CD14-positive monocyte (primary cell): ENCODE measurements around the gene STEEP1. TPM values are rescaled to one million over a fixed set of nuclear protein-coding genes. Genes with fewer than 3 reads are reported as not detected.

ENCODE experiments used
- DNase-seq, 3 donors: peaks; one replicate each; pipeline ENCODE4 v3.0.0-alpha.2; 2011 to 2022
- H2AFZ ChIP-seq: 2 replicates; pipeline ENCODE4 v1.6.0; 2012; ENCODE audit warnings: mild to moderate bottlenecking, low read depth, low read length, inconsistent platforms; ENCODE audit not compliant: insufficient read depth, poor library complexity, severe bottlenecking
- H3K27ac ChIP-seq, 2 donors: 1 replicate in 1 of 2; 2 replicates in 1 of 2; pipeline ENCODE4 v1.5.1; 2012 to 2013; ENCODE audit warnings: low read length in 2 of 2, control low read depth in 1 of 2, inconsistent platforms in 1 of 2, low read depth in 1 of 2, mild to moderate bottlenecking in 1 of 2
- H3K27me3 ChIP-seq, 2 donors: one replicate each; pipeline versions ENCODE4 v1.6.0 to v1.6.1; 2011 to 2013; ENCODE audit warnings: low read length in 2 of 2; ENCODE audit not compliant: control insufficient read depth in 2 of 2, insufficient read depth in 2 of 2
- H3K36me3 ChIP-seq, 2 donors: replicated peaks in 1 of 2; 1 replicate in 1 of 2; 2 replicates in 1 of 2; pipeline versions ENCODE4 v1.5.1 to v1.6.1; 2012 to 2013; ENCODE audit warnings: low read length in 2 of 2, control low read depth in 1 of 2, inconsistent platforms in 1 of 2, mild to moderate bottlenecking in 1 of 2; ENCODE audit not compliant: insufficient read depth in 2 of 2, control insufficient read depth in 1 of 2
- H3K4me1 ChIP-seq, 2 donors: 1 replicate in 1 of 2; 2 replicates in 1 of 2; pipeline versions ENCODE4 v1.5.1 to v1.6.1; 2012 to 2013; ENCODE audit warnings: low read length in 2 of 2, control low read depth in 1 of 2, inconsistent platforms in 1 of 2, mild to moderate bottlenecking in 1 of 2, moderate library complexity in 1 of 2; ENCODE audit not compliant: insufficient read depth in 2 of 2, control insufficient read depth in 1 of 2
- H3K4me2 ChIP-seq: replicated peaks from 2 replicates; pipeline ENCODE3; 2012; ENCODE audit warnings: low read length, moderate library complexity, mild to moderate bottlenecking; ENCODE audit not compliant: poor library complexity, severe bottlenecking; ENCODE audit errors: extremely low read depth
- H3K4me3 ChIP-seq, 3 experiments: fragments of 200-600 bp in 1 of 3; sonication (generic) in 1 of 3; replicated peaks in 1 of 3; 1 replicate in 2 of 3; 2 replicates in 1 of 3; pipeline ENCODE4 v1.5.1; 2011 to 2013; ENCODE audit warnings: low read length in 3 of 3, mild to moderate bottlenecking in 3 of 3, control low read depth in 2 of 3, low read depth in 2 of 3, inconsistent platforms in 1 of 3, moderate library complexity in 1 of 3
- H3K79me2 ChIP-seq: 2 replicates; pipeline ENCODE4 v1.6.0; 2012; ENCODE audit warnings: mild to moderate bottlenecking, control low read depth, inconsistent platforms, low read length, moderate library complexity; ENCODE audit not compliant: insufficient read depth
- H3K9ac ChIP-seq: 2 replicates; pipeline ENCODE4 v1.6.0; 2017; ENCODE audit warnings: low read length, mild to moderate bottlenecking; ENCODE audit not compliant: insufficient read depth, poor library complexity, severe bottlenecking
- H3K9me3 ChIP-seq, 2 donors: replicated peaks in 1 of 2; 1 replicate in 1 of 2; 2 replicates in 1 of 2; pipeline versions ENCODE4 v1.5.1 to v1.6.1; 2012 to 2013; ENCODE audit warnings: low read length in 2 of 2, control low read depth in 1 of 2; ENCODE audit not compliant: control insufficient read depth in 1 of 2, insufficient read depth in 1 of 2
- H4K20me1 ChIP-seq: 2 replicates; pipeline ENCODE4 v1.6.0; 2012; ENCODE audit warnings: mild to moderate bottlenecking, low read length, control low read depth, moderate library complexity; ENCODE audit not compliant: insufficient read depth
- H3K27ac Mint-ChIP-seq, 7 donors: one replicate each; pipeline ENCODE4 v1.8.0; 2020; ENCODE audit warnings: mild to moderate bottlenecking in 7 of 7, mixed read lengths in 7 of 7, moderate library complexity in 6 of 7, inconsistent platforms in 2 of 7
- H3K27me3 Mint-ChIP-seq, 3 donors: one replicate each; pipeline ENCODE4 v1.8.0; 2021 to 2022; ENCODE audit warnings: low read depth in 3 of 3, mild to moderate bottlenecking in 3 of 3, mixed read lengths in 3 of 3, moderate library complexity in 3 of 3, inconsistent platforms in 1 of 3
- H3K36me3 Mint-ChIP-seq, 2 donors: one replicate each; pipeline ENCODE4 v1.8.0; 2020; ENCODE audit warnings: mixed read lengths in 2 of 2, inconsistent platforms in 1 of 2, mild to moderate bottlenecking in 1 of 2
- H3K4me1 Mint-ChIP-seq: one replicate; pipeline ENCODE4 v1.8.0; 2020; ENCODE audit warnings: mild to moderate bottlenecking, mixed read lengths
- H3K4me3 Mint-ChIP-seq, 2 donors: one replicate each; pipeline ENCODE4 v1.8.0; 2020; ENCODE audit warnings: mild to moderate bottlenecking in 2 of 2, mixed read lengths in 2 of 2, moderate library complexity in 1 of 2
- H3K9me3 Mint-ChIP-seq, 7 donors: one replicate each; pipeline ENCODE4 v1.8.0; 2020 to 2022; ENCODE audit warnings: mixed read lengths in 7 of 7, mild to moderate bottlenecking in 6 of 7, moderate library complexity in 6 of 7, inconsistent platforms in 2 of 7
- WGBS: methylation state at CpG from one replicate; pipeline ENCODE4 v1.1.5; 2013; ENCODE audit warnings: missing lambda C conversion rate; ENCODE audit not compliant: insufficient coverage; 5-methylcytosine and 5-hydroxymethylcytosine counted together
- intact Hi-C, 2 donors: fragments of 100-400 bp; cut with micrococcal nuclease; formaldehyde crosslinking; loops; one replicate each; pipeline versions ENCODE4 v1.15.0 to v1.15.1; 2023
- polyA plus RNA-seq, 3 donors: library from polyadenylated mRNA; depleted of rRNA in 1 of 3; unstranded in 2 of 3; stranded (reverse) in 1 of 3; fragments of 300-500 nt in 2 of 3; fragments of >200 nt in 1 of 3; fragmentation: Illumina TruSeq in 2 of 3; gene quantifications; 1 replicate in 2 of 3; 2 replicates in 1 of 3; pipeline ENCODE4 v1.2.3, GENCODE V29; 2012 to 2021
- TF ChIP-seq, protein P1 (sequence below): fragments of 200-600 bp; IDR thresholded peaks from one replicate; pipeline ENCODE4 v1.8.0; 2022; ENCODE audit warnings: antibody characterized with exemption, mild to moderate bottlenecking

STEEP1 gene
- polyA plus RNA-seq, 3 donors = 10.6 to 13.2 (median 12.6) TPM

DNA sequence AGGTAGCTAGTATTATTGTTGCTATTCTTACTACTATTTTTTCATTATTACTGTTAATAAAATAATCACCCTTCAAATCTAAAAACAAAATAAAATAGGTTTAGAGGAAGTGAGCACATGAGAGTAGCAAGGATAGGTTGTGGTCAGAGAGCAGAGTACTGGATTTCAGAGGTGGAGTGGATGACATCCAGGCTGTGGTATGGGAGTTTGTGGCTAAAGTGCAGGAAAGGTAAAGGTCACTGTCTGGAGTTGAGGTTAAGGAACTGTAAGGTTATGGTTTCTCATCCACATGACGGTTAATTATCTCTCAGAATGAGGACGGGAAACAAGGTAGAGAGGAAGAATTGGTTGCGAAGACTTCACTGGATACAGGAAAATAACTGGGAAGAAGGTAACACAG is 27.7 kb downstream of the STEEP1 start:
- Histone ChIP-seq H4K20me1 (no peaks in the 10 kb centered on the region), H2AFZ (no peak overlapping the region), H3K36me3 (peaks cover 17 to 36% of the 10 kb centered on the region in 2 donors), H3K9me3 (no peaks in the 10 kb centered on the region), H3K4me2 (no peak overlapping the region), H3K4me1 (no peaks in the 10 kb centered on the region), H3K27ac (no peak overlapping the region), H3K9ac (no peak overlapping the region), H3K79me2 (no peaks in the 10 kb centered on the region), H3K4me3 (no peak overlapping the region), H3K27me3 (no peaks in the 10 kb centered on the region)
- H3K9me3 Mint-ChIP-seq = no peaks in the 10 kb centered on the region
- WGBS = no CpG with 5 or more reads among the region's 3 CpGs
- H3K4me1 Mint-ChIP-seq = no peaks in the 10 kb centered on the region
- intact Hi-C loops = no loop called here
- H3K27ac Mint-ChIP-seq = peak overlapping the region in 1 of 7 donors; percentile 52
- TF ChIP-seq, protein P1, sequence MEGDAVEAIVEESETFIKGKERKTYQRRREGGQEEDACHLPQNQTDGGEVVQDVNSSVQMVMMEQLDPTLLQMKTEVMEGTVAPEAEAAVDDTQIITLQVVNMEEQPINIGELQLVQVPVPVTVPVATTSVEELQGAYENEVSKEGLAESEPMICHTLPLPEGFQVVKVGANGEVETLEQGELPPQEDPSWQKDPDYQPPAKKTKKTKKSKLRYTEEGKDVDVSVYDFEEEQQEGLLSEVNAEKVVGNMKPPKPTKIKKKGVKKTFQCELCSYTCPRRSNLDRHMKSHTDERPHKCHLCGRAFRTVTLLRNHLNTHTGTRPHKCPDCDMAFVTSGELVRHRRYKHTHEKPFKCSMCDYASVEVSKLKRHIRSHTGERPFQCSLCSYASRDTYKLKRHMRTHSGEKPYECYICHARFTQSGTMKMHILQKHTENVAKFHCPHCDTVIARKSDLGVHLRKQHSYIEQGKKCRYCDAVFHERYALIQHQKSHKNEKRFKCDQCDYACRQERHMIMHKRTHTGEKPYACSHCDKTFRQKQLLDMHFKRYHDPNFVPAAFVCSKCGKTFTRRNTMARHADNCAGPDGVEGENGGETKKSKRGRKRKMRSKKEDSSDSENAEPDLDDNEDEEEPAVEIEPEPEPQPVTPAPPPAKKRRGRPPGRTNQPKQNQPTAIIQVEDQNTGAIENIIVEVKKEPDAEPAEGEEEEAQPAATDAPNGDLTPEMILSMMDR = no peak
- peaks cover 32 to 39% of the 10 kb centered on the region in 2 donors for H3K36me3 Mint-ChIP-seq
- no peak overlapping the region for H3K4me3 Mint-ChIP-seq
- peaks cover 0 to 11% (median 0%) of the 10 kb centered on the region in 3 donors for H3K27me3 Mint-ChIP-seq
- DNase-seq = no peak

DNA sequence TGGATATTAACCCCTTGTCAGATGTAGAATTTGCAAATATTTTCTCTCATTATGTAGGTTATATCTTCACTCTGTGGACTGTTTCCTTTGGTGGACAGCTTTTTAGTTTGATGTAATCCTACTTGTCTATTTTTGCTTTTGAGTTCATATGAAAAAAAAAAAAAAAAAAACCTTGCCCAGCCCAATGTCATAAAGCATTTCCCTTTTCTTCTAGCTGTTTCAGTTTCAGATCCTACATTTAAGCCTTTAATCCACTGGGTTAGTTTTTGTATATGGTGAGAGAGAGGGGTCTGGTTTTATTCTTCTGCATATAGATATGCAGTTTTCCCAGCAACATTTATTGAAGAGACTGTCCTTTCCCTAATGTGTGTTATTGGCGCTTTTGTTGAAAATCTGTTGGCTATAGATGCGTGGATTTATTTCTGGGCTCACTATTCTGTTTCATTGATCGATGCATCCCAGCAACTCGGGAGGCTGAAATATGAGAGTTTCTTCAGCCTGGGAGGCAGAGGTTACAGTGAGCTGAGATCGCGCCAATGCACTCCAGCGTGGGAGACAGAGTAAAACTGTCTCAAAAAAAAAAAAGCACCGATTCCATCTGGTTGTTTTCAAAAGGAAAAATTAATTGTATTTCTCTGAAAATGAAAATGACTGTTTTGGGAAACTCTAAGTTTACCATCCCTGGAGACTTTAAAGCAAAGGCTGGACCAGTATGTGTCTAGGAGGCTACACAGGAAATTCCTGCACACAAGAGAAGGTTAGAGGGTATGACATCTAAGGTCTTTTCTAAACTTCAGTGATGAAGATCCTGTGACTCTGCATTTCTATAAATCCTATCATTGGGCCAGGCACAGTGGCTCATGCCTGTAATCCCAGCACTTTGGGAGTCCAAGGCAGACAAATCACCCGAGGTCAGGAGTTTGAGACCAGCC is 35.6 kb downstream of the STEEP1 start:
- peak in 2 of 3 donors; percentile 27 to 28 for DNase-seq
- TF ChIP-seq, protein P1 = no peak
- intact Hi-C loops = no loop called here
- H3K36me3 Mint-ChIP-seq = peaks cover 0 to 7% of the 10 kb centered on the region in 2 donors
- Histone ChIP-seq H3K36me3 (no peaks in the 10 kb centered on the region), H2AFZ (no peak overlapping the region), H3K9ac (peak overlapping the region; percentile 56), H3K9me3 (no peaks in the 10 kb centered on the region), H3K79me2 (no peaks in the 10 kb centered on the region), H3K27me3 (no peaks in the 10 kb centered on the region), H4K20me1 (no peaks in the 10 kb centered on the region), H3K4me1 (peaks cover 31 to 36% of the 10 kb centered on the region in 2 donors), H3K27ac (peak overlapping the region; percentile 46 to 74), H3K4me2 (peak overlapping the region; percentile 67), H3K4me3 (peak overlapping the region; percentile 3 to 69 (median 17))
- 24% methylated on average over 2 of the region's 9 CpGs for WGBS
- H3K4me3 Mint-ChIP-seq = peak overlapping the region; percentile 47 to 79
- peak overlapping the region; percentile 49 to 86 (median 86) for H3K27ac Mint-ChIP-seq
- H3K4me1 Mint-ChIP-seq = peaks cover 34% of the 10 kb centered on the region
- H3K9me3 Mint-ChIP-seq = peaks cover 0 to 3% (median 0%) of the 10 kb centered on the region in 7 donors
- peaks cover 0 to 13% (median 0%) of the 10 kb centered on the region in 3 donors for H3K27me3 Mint-ChIP-seq
